Stimulated activated naive CD8-positive, alpha-beta T cell treated with anti-CD3 and anti-CD28 coated beads, Interleukin-15, Interleukin-2, amounts not matched to agents 100 U/mL and 50 U/mL, for 24 hours (primary cell): ENCODE data around the gene SPR.
A peak's percentile ranks its signal among the peaks of the same experiment; 100 is the strongest.

Source experiments
- ATAC-seq: fragments of 150-1000 bp; cut with Tn5 transposase; one replicate; pipeline ENCODE4 v1.10.0; 2021
- DNase-seq: peaks from one replicate; pipeline ENCODE4 v3.0.0; 2021

SPR gene

DNA sequence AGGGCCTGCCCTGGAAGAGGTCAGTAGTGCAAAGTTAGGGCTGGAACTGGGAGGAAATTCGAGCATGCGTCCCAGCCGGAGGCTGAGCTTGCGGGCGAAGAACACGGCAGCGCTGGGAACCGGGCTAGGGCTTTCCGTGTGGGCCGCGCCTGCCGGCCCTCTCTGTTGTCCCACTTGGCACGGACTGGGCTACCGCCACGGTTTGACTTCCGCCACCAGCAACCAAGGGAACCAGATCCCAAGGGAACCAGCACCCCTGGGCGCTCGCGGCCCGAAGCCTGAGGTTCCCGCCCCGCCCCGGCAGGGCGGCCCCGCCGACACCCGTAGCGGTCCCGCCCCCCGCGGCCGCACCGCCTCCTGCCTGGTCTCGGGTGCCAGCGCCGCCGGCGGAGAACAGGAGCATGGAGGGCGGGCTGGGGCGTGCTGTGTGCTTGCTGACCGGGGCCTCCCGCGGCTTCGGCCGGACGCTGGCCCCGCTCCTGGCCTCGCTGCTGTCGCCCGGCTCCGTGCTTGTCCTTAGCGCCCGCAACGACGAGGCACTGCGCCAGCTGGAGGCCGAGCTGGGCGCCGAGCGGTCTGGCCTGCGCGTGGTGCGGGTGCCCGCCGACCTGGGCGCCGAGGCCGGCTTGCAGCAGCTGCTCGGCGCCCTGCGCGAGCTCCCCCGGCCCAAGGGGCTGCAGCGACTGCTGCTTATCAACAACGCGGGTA lies at the start of gene SPR:
SPR (plus strand) TSS at position 377 of the 708 bp plus-strand sequence; CDS start at position 402, 25 bp downstream.
- ATAC-seq (peak; percentile 94), DNase-seq (peak; percentile 83)

- ATAC-seq, result no peak
- no peak for DNase-seq
Measured at GRCh38 chr2:72840066-72840465, 47.1 kb upstream of the SPR start.

GRCh38 chr2:72841462-72842125 lies 45.6 kb upstream of the SPR start:
- no peak for DNase-seq

DNA sequence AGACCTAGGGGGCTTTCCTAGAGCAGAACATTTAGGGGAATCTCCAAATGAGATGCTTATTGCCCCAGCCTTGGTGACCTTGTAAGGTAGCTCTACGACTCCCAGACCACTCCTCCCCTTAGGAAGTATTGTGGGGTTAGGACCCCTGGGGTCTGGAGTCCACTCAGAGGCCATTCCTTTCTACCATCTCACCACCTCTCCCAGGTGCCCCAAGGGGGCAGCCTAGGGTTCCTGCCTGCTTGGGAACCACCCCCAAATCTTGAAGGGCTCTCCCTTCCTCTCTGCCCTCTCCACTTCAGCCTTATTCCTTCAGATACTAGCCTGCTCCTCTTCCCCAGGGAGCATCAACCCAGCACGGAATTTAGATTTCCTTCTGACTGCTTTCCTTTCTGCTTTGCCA lies 43.9 kb upstream of the SPR start:
- no peak for ATAC-seq

More at GRCh38 chr2:72841462-72842125, 45.6 kb upstream of the SPR start:
- ATAC-seq, result no peak

DNA sequence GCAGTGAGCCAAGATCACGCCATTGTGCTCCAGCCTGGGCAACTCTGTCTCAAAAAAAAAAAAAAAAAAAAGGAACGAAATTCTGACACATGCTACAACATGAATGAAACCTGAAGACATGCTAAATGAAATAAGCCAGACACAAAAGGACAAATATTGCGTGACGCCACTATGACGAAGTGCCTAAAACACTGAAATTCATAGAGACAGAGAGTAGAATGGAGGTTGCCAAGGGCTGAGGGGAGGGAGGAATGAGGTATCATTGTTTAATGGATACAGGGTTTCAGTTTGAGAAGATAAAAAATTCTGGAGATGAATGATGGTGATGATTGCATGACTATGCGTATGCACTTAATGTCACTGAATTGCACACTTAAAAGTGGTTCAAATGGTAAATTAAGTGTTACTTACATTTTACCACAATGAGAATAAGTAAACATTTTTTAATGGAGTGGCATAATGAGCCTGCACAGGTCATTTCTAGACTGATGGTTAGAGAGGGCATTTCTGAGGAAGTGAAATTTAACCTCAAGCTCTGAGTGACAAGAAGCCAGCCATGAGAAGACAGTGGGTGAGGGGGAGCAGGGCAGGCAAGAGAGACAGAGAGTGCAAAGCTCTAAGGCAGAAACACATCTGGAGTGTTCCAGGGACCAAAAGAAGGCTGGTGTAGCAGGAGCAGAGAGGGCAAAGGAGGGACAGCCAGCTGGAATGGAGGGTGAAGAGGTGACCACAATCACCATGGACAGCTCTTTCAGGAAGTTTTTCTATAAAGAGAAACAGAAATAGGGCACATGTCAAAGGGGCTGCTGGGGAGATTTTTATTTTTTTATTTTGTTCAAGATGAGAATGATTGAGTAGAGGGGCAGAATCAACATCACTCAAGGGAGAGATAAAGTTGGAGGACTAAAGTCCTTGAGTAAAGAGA lies 40.8 kb upstream of the SPR start:
- DNase-seq (no peak), ATAC-seq (no peak)

More for the DNA sequence above, 43.9 kb upstream of the SPR start:
- DNase-seq, result no peak

DNA sequence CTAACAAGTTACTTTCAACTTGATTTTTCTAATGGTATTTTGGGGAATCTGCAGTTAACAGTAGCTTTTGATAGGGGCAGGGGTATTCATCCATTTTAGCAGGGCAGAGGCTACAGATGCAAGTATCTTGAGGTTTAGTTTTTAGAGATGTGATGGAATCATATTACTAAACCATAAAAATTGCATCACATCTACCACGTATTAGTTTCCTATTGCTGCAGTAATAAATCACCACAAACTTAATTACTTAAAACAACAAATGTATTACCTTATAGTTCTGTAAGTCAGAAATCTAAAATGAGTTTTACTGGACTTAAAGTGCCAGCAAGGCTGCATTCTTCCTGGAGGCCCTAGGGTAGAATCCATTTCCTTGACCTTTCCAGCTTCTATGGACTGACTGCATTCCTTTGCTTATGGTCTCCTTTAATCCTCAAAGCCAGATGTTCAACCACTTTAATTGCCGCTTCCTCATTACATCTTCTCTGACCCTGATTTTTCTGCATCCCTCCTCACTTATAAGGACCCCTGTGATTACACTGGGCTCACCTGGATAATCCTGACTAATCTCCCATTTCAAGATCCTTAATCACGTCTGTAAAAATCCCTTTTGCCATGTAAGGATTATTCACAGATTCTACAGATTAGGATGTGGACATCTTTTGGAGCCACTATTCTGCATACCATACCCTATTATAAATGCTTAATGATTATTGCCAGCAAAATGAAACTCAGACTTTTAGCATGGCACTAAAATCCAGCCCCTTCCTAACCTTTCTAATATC lies 39.5 kb upstream of the SPR start:
- DNase-seq, result no peak
- no peak for ATAC-seq

GRCh38 chr2:72848436-72849137 lies 38.6 kb upstream of the SPR start:
- DNase-seq (no peak), ATAC-seq (no peak)

DNA sequence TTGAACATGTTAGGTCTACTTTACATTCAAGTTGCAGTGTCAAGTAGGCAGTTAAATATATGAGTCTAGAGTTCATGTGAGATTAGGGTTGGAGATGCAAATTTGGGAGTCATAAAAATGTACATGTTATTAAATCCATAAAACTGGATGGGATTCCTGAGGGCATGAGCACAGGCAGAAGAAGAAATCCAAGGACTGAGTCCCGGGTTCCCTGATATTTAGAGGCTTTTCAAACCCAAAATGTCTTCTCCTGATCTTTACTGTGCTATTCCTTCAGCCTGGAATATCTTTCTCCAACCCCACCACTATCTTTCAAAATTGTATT lies 38.1 kb upstream of the SPR start:
- ATAC-seq (no peak), DNase-seq (no peak)

DNA sequence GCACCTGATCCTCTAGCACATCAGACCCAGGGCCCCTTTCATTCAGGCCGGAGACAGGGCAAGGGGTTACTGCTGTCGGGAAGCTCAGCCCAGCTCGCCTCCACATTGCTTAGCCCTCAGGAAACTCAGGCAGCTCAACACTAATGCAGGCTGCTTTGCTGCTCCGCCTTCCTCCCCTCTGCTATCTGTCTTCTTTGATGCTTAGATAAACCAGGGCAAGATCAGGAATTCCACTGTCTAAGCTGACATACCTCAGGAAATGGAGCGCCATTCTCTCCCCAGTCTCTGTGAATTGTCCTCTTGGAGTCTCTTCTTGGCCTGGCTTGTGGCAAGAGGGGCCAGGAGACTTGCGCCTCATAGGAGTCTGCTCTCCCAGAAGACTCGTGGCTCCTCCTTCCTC lies 35.9 kb upstream of the SPR start:
- DNase-seq, result no peak
- no peak for ATAC-seq

DNA sequence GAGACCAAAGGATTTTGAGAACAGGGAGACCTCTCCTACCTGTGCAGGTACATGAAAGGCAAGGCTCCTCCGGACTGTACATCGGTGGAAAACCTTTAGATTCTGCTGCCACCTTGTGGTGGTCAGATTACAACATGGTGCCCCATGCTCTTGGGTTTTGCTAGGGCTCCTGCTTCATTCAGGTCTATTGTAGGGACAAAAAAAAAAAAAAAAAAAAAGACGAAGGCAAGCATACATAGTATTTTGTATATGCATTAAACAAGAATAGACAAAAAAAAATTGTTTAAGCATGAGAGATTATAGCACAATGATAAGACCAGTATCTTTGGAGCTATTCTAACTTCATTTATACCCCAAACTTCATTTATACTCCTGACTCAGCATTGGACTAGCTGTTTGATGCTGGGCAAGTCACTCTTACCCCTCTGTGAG lies 27.4 kb upstream of the SPR start:
- ATAC-seq (peak; percentile 52), DNase-seq (peak; percentile 61)

- DNase-seq (peak; percentile 92), ATAC-seq (peak; percentile 96)
Measured at GRCh38 chr2:72862239-72862988, 24.8 kb upstream of the SPR start.

DNA sequence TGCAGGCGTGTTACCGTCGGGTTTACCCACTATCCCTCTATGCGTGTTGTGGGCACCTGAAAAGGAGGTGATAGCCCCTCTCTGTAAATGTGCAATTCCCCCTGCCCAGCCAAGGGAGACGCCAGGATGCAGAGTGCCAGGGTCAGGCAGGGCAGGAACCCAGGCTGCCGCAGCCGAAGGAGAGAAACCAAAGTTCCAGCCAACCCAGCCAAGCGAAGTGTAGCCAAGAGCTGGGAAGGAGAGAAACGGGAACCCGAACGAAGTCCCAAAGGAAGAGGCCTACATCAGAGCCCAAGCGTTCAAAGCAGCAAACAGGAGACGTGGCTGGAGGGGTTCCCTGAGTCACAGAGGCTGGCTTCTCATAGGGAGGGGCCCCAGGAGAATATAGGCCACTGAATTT lies 24.2 kb upstream of the SPR start:
- no peak for ATAC-seq
- no peak for DNase-seq

GRCh38 chr2:72864500-72864899 lies 22.7 kb upstream of the SPR start:
- DNase-seq, result no peak
- ATAC-seq, result peak; percentile 71

- DNase-seq (no peak), ATAC-seq (no peak)
Measured at GRCh38 chr2:72871060-72871459, 16.1 kb upstream of the SPR start.

DNA sequence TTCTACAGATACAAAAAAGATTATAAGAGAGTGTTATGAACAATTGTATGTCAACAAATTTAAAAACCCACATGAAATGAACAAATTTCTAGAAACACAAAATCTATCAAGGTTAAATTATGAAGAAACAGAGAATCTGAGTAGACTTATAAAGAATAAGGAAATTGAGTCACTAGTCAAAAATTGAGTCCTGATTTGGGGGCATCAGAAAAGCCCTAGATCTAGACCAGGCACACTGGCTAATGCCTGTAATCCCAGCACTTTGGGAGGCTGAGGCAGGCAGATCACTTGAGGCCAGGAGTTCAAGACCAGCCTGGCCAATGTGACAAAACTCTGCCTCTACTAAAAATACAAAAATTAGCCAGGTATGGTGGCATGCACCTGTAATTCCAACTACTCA lies 15.3 kb upstream of the SPR start:
- ATAC-seq (no peak), DNase-seq (no peak)

DNA sequence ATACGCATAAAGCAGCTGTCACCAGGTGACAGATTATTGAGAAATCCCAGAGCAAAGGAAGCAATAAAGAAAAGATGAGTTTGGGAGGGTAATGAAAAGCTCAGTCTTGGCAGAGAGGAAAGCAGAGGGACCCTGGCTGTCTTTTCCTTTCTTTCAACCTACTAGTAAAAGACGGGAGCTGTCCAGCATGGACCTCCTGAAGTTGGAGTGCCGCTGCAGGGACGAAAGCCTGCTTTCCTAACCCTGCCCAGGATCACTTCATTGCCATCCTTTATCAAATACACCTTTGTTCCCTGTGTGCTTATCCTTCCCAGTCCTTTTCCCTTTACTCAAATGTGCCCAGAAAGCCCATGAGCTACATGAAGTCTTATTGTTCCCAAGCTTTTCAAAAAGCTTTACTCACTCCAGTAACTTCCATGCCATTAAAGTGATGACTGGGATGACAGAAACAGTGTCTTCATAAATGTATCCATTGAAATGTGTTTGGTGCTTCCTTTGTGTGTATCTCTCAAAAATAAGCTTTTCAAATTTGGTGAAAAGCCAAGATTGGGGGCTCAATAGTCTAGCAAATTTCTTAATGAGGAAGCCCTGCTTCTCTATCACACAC lies 3.7 kb upstream of the SPR start:
- DNase-seq, result peak; percentile 44

GRCh38 chr2:72886505-72887031 lies 640 bp upstream of the SPR start:
- DNase-seq (no peak), ATAC-seq (no peak)

More for the DNA sequence above, 3.7 kb upstream of the SPR start:
- ATAC-seq, result no peak

DNA sequence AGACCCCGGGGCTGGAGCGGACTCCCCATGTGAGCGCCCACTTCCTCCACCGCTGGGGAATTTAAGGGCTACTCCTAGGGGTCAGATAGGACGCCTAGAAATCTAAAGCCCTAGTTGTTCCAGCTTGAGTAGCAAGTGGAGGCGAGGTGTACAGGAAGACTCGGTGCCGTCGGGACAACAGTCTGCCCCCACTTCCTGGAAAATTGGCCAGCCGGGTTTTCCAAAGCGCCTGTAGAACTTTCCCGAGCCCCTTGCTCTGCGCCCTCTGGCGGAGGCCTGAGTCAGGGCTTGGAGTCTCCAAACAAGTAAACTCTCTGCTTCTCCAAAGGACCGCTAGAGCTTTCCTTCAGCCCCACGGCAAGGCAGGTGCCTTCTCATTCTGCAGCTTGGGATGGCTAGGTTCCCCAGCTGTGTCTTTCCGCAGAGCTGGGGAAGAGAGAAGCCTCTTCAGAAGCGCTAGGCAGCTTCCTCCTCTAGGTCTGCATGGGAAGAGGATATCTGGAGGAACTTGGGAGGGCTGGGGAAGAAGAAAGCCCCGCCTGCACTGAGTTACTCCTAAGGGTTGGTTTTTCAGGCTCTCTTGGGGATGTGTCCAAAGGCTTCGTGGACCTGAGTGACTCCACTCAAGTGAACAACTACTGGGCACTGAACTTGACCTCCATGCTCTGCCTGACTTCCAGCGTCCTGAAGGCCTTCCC lies 681 bp downstream of the SPR start:
- ATAC-seq (peak; percentile 41), DNase-seq (peak; percentile 79)
